GM21526 (cell line): ENCODE data around the gene RAB7B.
"Not testable (repeated sequence)": the region's sequence is repeated elsewhere in the genome, so short reads cannot be mapped to it uniquely, and the experiment has no call there.

Experiments used
- ATAC-seq: cut with Tn5 transposase; IDR thresholded peaks from one replicate; pipeline ENCODE4 v1.9.1; 2021; ENCODE audit warnings: moderate library complexity; ENCODE audit not compliant: unreplicated experiment, low FRiP score

The RAB7B gene, protein sequence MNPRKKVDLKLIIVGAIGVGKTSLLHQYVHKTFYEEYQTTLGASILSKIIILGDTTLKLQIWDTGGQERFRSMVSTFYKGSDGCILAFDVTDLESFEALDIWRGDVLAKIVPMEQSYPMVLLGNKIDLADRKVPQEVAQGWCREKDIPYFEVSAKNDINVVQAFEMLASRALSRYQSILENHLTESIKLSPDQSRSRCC

DNA sequence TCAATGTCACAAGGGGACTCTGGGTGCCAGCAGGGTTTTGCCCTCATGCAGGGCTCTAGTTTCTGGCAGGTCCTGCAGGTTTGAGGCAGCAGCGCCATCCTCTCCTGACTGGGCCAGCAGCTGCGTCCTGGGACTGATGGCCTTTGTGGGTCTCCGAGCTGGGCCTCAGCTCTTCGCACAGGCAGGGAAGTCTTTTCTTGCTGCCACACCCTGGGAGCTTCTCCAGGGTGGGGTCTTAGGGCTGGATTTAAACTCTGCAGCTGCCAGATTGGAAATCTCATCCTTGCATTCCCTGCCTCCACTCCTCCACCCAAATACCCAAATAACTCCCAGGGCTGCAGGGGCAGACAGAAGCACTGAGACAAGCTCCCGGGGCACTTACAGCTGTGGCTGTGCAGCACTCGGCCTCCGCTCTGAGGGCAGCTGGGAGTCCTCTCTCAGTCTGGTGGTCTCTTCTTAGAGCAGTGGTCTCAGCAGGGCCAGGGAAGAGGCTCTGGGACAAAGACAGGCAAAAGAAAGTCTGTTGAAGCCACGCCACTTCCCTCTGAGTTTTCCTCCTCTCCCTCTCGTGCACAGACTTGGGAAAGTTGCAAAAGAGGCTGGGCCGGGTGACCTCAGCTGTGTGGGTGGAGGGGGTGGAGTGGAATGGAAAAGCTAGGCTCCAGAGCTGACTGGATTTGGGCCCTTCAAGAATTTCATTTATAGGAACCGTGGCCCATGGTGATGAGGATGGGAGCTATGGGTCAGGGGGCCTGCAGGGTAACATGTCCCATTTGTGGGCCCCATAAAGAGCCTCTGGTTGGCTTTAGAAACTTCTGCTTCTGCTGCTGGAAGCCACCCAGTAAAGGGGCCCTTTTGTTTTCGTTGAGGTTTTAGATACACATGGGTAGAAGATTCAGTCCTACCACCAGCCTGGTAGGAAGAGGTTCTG lies at the start of gene RAB7B:
Gene RAB7B (minus strand): TSS at position 525 of the 931 bp plus-strand sequence. CDS start 9,260 bp downstream, outside the sequence.
- no peak for ATAC-seq

DNA sequence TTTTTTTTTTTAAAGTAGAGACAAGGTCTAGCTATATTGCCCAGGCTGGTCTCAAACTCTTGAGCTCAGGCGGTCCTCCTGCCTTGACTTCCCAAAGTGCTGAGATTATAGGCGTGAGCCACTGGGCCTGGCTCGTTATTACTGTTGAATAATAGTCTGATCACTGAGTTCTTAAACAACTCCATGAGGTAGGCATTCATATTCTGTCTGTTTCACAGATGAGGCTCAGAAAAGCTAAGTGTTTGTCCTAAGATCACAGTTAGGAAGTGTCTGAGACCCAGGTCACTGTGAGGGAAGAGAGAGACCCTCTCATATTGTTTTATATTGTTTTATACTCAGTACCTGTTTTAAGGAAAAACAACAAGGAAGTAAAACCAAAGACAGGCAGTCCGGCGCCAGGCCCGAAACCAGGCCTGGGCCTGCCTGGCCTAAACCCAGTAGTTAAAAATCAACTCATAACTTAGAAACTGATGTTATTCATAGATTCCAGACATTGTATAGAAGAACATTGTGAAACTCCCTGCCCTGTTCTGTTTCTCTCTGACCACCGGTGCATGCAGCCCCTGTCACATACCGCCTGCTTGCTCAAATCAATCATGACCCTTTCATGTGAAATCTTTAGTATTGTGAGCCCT lies 49.2 kb upstream of the RAB7B start:
- ATAC-seq = not testable (repeated sequence)

DNA sequence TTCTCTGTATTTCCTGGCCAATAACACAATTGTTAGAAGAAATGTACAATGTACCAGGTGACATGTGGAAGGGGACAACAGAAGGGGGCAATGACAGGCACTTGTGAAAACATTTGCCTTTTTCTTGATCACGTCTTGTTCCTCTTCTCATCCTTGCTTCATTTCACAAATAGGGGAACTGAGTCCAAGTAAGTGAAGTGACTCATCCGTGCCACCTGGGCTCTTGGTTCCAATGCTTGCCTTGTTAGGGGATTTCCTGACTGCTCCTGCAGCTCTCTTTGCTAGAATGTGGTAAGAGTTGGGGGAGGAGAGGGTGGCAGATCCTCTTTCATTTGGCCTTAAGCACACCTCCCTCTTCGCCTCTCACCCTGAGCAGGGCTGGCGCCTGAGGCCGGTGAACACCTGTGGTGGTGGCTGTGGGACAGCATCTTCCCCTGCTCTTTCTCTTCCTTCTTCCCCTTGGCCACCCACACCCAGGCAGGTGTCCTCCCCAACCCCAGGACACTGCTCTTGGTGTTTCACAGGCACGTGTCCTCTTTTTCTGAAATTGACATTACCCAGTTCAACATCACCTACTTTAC lies 47.5 kb upstream of the RAB7B start:
- peak; percentile 72 for ATAC-seq

DNA sequence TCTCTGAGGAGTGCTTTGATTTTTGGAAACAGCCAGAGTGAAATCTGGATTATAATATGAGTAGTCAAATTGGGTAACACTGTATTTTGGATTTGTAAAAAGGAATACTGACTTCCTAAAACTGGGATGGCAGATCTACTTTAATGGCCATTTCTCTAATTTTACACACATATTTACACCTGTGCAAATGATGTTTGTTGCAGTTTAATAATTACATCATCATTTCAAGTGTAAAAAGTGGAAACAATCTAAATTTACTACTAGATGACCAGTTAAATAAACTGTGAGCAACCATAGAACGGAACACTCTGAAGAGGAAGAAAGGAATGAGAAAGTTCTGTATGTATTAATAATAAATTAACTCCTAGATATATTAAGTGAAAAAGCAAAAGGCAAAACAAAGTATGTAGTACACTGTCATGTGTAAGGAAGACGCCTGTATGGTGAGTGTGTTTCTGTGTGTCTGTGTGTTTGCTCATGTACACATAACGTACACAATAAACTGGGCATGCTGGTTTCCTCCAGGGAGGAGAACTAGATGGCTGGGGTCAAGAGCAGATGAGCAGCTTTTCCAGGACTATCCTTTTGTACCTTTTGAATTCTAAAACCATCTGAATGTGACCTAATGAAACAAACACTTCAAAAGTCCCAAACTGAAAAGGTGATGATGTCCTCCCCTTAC lies 46.9 kb upstream of the RAB7B start:
- ATAC-seq = no peak

DNA sequence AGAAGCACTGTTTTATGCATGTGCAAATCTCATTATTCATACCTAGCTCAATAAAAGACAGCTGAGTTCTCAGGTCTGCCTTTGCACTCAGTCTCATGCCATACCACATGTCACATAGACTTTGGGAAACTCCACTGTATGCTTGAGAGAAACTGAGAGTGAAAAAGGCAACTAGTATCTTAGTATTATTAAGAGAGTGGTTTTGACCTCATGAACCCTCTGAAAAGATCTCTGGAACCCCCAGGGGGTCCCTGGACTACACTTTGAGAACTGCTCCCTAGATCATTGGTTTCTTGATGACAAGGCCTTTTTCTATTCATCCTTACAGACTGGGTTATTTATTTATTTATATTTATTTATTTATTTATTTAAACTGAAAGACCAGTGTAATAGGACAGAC lies 46.1 kb upstream of the RAB7B start:
- ATAC-seq = peak; percentile 50

DNA sequence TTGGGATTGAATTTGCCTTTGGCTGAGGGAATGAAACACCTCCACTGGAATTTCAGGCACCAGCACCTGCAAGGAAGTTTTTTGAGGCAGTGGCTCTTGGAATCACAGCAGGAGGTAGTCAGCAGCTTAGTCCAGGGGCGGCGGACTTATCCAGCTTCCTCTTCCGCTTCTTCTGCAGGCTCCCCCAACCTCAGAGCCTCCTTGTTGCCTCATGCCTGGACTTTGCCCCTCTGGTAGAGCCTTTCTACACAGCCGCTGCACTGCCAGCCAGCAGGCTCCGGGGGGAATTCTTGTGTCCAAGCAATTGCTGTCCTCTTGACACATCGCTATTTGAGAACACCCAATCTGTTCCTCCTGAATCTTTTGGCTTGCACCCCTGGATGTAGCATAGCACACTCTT lies 45.4 kb upstream of the RAB7B start:
- no peak for ATAC-seq

DNA sequence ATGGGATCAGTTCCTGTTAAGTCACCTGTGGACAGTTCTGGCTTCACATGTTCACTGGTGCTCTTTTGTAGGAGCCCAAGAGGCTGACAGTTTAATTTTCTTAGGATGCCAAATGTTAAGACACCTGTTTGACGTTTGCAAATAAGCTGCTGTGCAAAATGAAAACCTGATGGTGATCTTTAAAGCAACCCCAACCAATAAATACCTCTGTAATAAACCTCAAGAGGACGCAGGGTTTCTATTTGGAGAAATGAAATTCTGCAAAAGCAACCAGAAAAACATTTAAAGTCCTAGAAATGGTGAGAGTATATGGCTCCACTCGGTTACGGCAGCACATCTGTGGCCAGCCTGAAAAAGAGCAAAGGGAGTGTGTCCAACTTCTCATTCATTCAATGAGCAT lies 44.1 kb upstream of the RAB7B start:
- no peak for ATAC-seq

DNA sequence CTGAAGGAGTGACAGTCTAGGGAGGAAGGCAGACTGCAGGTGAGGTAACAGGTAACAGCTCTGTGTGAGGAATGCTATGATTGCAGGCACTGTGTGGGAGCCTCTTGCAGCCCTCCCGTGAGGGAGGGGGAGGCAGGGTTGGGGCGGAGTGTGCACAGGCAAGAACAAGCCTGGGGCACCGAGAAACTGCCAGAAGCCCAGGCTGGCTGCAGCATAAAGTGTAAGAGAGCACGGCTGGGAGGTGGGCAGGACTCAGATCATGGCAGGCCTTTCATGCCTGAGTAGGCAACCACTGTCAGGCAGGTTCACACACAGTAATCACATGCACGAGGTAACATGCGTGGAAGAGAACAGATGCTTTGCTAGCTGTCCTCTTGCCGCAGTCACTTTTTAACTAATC lies 38.4 kb upstream of the RAB7B start:
- no peak for ATAC-seq

DNA sequence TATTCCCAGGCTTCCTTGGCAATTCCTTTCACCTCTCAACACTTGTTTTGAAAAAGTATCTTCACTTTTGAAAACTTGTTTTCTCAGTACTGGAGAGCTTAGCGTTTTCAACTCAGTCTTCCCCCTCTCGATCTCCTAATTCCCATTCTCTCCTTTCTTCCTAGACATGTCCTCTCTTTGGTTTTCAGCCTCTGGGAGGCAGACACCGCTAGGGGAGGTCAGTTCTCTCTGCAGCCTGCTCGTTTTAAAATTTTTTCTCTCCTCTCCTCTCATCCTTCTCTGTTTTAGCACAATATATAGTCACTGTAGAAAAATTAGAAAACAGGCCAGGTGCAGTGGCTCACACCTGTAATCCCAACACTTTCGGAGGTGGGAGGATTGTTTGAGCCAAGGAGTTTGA lies 37.1 kb upstream of the RAB7B start:
- no peak for ATAC-seq

DNA sequence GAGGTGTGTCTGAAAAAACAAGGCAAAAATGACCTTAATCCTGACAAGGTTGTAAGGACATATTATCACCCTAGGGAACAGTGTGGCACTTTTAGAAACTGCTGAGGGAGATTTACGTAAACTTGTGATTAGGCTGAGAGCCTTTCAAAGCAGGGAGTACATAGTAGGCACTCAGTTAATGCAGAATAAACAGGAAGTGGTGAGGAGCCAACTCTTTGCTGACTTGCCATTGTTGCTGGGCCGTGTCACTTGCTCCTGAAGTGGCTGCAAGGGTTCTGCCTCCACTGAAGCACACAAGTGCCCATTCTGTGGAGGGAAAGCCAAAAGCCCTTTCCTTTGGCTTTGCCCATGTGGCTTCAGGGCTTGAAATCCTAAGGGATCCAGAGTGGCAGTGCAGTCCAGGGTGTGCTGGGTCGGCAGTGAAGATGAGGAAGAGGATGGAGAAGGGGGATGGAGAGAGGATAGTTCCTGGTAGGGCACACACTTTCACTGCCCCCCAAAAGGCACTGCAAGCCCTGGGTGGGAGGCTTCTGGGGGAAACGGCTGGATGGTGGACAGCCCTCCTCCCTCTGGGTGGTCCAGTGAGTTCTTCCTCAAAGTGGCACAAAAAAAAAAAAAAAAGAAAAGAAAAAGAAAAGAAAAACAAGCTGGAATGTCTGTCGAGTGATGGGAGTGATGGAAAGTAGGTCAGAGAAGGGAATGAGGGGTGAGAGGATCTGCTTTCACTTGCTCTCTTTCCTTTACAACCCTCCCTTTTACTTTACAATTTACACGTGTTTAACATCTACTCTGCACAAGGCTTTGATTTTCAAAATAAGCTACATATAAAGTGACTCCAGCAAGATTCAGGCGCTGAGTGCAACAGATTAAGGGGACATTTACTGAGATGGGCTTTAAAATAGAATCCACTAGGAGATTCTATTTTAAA lies 36.1 kb upstream of the RAB7B start:
- ATAC-seq = no peak

DNA sequence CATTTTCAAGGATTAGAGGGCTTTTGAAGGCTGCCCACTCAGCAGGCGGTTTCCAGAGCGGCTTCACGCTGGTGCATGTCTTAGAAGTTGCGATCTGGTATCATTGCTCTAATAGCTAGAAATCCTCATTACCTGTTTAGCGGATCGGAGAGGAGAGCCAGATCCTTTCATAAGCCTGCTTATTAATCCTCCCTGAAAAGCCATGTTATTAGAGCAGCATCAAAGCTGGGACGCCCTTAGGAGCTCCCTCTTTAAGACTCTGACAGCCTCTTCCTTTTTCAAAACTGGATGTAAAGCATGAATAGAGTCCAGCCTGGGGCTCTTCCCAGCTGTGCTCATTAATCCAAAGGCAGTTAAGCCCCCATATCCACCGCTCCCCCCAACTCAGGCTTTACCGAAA lies 34.4 kb upstream of the RAB7B start:
- no peak for ATAC-seq

DNA sequence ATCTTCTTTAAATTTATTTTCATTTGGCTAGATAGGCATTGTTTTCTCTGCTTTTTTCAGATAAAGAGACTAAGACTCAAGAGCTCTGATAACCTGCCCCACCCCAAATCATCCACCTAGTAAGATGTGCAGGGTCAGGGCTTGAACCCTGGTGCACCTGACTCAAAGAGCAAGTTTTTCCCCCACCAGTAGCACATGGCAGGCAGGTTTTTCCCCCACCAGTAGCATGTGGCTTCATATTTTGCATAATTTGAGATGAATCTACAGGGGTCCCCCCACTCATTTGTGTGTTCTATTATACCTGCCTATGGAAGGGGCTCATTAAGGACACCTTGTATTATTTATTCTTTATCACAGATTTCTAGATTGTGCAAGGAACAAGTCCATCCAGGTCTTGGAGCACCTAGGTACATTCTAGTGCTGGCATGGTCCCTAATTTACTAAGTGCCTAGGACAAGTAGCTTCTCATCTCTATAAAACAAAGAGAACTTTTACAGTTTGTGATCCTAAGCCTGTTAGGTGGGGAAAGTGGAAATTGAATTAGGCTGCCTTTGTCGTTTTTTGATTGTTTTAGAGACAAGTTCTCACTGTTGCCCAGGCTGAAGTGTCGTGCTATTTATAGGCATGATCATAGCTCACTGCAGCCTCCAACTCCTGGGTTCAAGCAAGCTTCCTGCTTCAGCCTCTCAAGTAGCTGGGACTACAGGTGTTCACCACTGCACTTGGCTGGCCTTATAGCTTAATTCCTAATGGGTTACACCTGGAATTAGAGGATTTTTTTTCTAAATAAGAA lies 33.7 kb upstream of the RAB7B start:
- ATAC-seq = no peak

DNA sequence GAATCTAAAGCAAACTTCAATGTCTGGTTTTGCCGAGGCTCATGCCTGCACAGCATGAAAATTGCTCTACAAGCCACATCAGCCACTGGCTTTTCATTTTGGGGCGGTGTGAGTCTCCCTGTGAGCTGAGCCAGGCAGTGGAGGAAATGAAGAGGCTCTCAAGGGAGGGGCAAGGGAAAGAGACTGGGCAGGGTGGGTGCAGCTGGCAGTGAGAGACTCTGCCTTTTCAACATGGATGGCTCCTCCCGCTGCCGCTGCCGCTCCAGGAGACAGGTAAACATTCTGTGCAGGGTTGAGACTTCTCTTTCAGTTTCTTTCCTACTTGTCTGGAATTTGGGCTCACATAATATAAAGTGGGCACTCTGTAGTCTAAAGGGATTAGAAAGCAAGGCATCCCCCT lies 31.8 kb upstream of the RAB7B start:
- ATAC-seq = no peak

DNA sequence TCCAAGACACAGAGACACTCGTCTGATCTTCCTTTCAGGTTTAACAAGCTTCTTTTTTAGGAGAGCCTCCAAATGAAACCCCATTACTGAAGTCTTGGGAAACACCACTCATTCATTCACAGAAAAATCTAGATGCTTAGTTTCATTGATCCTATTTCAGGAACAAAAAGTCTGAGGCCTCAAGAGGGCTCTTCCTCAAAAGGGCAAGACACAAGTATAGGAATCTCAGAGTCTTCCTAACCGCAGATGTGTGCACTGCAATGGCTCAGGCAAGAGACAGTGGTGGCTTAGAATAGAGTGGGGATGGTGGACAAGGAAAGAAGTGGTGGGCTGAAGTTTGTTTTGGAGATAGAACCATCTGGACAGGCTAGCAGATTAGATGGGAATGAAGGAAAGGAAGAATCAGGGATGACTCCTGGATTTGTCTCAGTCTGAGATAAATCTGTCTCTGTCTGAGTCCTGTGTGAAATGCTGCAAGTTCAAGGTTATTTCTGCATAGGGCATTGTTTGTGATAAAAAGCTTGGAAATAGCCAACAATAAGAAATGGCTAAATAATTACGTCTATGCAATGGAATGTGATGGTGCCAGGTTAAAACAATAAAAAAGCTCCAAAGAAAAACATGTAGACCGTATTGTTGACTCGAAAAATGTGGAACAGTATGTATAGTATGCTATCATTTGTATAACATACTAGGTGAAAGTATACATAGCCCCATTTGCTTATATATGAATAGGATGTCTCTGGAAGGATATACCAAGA lies 29.4 kb upstream of the RAB7B start:
- no peak for ATAC-seq

DNA sequence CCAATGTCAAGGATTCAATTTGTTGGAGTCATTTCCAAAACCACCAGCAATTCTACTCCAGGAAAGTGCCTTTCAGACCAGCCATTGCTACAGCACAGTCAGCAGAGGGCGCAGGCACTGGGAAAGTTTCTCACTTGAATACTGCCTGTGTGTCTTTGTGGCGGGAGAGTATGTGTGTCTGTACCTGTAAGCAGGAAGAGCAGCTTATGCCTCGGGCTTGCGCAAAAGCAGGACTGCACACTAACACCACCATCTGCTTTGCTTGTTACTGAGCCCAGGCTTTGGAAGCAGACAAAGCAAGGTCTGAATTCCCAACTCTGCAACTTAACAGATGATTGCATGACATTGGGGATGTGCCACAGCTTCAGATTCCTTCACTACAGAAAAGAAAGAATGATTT lies 27.5 kb upstream of the RAB7B start:
- no peak for ATAC-seq

DNA sequence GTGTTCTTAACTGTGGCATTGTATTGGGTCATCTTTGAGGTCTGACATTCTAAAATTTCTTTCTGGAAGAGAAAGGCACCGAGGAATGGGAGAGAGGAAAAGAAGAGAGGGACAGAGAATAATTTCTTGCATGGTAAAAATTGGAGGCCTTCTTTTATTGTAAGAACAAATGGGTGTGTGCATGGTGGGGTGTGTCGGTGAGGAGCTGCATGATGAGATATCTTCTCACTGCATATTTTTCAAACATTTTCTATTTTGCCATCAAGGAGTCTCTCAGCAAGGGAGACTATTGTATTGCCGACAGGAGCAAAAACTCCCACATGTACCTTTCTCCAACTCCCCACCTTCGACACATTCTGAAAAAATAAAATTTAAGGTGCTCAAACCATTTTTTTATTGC lies 27.0 kb upstream of the RAB7B start:
- ATAC-seq = no peak

DNA sequence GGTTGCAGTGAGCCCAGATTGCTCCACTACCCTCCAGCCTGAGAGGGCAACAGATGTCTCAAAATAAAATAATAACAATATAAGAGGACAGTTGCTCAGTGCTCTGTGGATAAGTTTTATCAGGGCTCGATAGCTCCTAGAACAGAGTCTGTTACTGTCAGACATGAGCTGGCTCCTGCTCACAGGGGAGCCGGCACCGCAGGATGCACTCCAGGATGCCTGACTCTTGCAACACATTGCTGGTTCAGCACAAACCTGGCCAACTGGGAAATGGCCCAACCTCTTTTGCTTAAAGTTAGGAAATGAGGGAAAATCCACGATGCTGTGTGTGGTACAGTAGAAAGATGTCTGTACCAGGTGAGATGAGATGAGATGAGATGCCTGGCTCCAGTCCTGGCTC lies 26.3 kb upstream of the RAB7B start:
- no peak for ATAC-seq

DNA sequence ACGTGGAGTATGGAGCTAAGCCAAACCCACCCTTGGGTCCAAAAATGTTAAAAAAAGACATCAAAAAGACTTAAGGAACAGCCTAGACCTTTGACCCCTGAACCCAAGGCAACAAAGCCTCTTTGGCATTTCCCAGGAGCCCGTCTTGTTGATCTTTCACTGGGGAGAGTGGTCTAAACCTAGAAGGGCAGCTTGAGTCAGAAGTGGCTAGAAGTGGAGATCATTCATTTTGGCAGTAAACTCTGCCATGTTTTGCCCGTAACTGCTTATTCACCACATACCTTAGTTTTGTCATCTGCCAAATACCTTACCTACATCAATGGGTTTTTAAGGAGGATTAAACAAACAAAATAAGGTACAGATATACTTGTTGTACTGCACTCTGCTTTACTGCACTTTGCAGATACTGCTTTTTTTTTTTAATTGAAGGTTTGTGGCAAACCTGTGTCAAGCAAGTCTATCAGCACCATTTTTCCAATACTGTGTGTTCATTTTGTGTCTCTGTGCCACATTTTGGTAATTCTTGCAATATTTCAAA lies 22.2 kb upstream of the RAB7B start:
- no peak for ATAC-seq
